ENCODE data around the gene WDFY4.

GRCh38 chr10:48693206-48693605 lies 8.5 kb downstream of the WDFY4 start:
- TF ChIP-seq, protein P1, sequence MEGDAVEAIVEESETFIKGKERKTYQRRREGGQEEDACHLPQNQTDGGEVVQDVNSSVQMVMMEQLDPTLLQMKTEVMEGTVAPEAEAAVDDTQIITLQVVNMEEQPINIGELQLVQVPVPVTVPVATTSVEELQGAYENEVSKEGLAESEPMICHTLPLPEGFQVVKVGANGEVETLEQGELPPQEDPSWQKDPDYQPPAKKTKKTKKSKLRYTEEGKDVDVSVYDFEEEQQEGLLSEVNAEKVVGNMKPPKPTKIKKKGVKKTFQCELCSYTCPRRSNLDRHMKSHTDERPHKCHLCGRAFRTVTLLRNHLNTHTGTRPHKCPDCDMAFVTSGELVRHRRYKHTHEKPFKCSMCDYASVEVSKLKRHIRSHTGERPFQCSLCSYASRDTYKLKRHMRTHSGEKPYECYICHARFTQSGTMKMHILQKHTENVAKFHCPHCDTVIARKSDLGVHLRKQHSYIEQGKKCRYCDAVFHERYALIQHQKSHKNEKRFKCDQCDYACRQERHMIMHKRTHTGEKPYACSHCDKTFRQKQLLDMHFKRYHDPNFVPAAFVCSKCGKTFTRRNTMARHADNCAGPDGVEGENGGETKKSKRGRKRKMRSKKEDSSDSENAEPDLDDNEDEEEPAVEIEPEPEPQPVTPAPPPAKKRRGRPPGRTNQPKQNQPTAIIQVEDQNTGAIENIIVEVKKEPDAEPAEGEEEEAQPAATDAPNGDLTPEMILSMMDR (conservative IDR thresholded peaks at IDR 0.05; ENCODE audit: low read depth in 2 of 2): no peak
- TF ChIP-seq EZH2 (IDR thresholded peaks at IDR 0.05; ENCODE audit: low read depth, unreplicated experiment): no peak
- no peak for TF ChIP-seq EZH2phosphoT487 (IDR thresholded peaks at IDR 0.05; ENCODE audit: unreplicated experiment)
- no peak for TF ChIP-seq POLR2AphosphoS5 (IDR thresholded peaks at IDR 0.05; ENCODE audit: low read depth)
- TF ChIP-seq REST (IDR thresholded peaks at IDR 0.05; ENCODE audit: unreplicated experiment): no peak
- TF ChIP-seq CREB1 (CRISPR knock-in tag; IDR thresholded peaks at IDR 0.05; ENCODE audit: low read depth): no peak
- TF ChIP-seq NANOG (IDR thresholded peaks at IDR 0.05; ENCODE audit: borderline replicate concordance): no peak
